ENCODE measurements around the gene DPP8. TPM values are rescaled to one million over a fixed set of nuclear protein-coding genes. Genes with fewer than 3 reads are reported as not detected.
"Not testable (repeated sequence)": the region's sequence is repeated elsewhere in the genome, so short reads cannot be mapped to it uniquely, and the experiment has no call there.

The DPP8 gene
- total RNA-seq (10 to 100 TPM; 37.9 to 42.9 TPM), total RNA-seq (69.1 to 78.6 reads per million in 2 donors)

GRCh38 chr15:65516997-65517865, at the start of gene DPP8:
DPP8 (minus strand) TSS chr15:65517689; CDS start chr15:65512553, 5,136 bp downstream.
- peaks cover 3% of the 10 kb centered on the region for H3K36me3 Mint-ChIP-seq (ENCODE audit: low read depth)
- no peaks in the 10 kb centered on the region for H3K27me3 Mint-ChIP-seq
- no peaks in the 10 kb centered on the region for H3K9me3 ChIP-seq (ENCODE audit: control insufficient read depth, low read length, poor library complexity, severe bottlenecking)
- DNase-seq (peak; percentile 87 to 92 (median 87)), ATAC-seq (peak; percentile 96)
- peaks cover 18% of the 10 kb centered on the region for H3K4me1 Mint-ChIP-seq
- peak within 1 kb of the TSS; percentile 94 for H3K27ac Mint-ChIP-seq
- H3K4me3 Mint-ChIP-seq, result peak within 1 kb of the TSS; percentile 98

GRCh38 chr15:65561934-65562333, 44.4 kb upstream of the DPP8 start:
- Mint-ChIP-seq H3K27ac (no peak overlapping the region), H3K4me1 (no peaks in the 10 kb centered on the region), H3K4me3 (no peak overlapping the region), H3K27me3 (no peaks in the 10 kb centered on the region), H3K36me3 (ENCODE audit: low read depth) (peaks cover 11% of the 10 kb centered on the region)
- no peak for DNase-seq
- no peak for ATAC-seq
- no peaks in the 10 kb centered on the region for H3K9me3 ChIP-seq (ENCODE audit: control insufficient read depth, low read length, poor library complexity, severe bottlenecking)

GRCh38 chr15:65559941-65560340, 42.5 kb upstream of the DPP8 start:
- Mint-ChIP-seq H3K27me3 (no peaks in the 10 kb centered on the region), H3K4me1 (no peaks in the 10 kb centered on the region), H3K4me3 (no peak overlapping the region), H3K36me3 (ENCODE audit: low read depth) (peaks cover 8% of the 10 kb centered on the region), H3K27ac (no peak overlapping the region)
- no peak for ATAC-seq
- H3K9me3 ChIP-seq (ENCODE audit: control insufficient read depth, low read length, poor library complexity, severe bottlenecking), result no peaks in the 10 kb centered on the region
- no peak for DNase-seq

- H3K4me3 Mint-ChIP-seq, result no peak overlapping the region
- ATAC-seq (no peak), DNase-seq (no peak)
- no peaks in the 10 kb centered on the region for H3K27me3 Mint-ChIP-seq
- H3K27ac Mint-ChIP-seq, result no peak overlapping the region
- H3K4me1 Mint-ChIP-seq, result no peaks in the 10 kb centered on the region
- peaks cover 4% of the 10 kb centered on the region for H3K36me3 Mint-ChIP-seq (ENCODE audit: low read depth)
- no peaks in the 10 kb centered on the region for H3K9me3 ChIP-seq (ENCODE audit: control insufficient read depth, low read length, poor library complexity, severe bottlenecking)
Measured at GRCh38 chr15:65558997-65559760, 41.7 kb upstream of the DPP8 start.

GRCh38 chr15:65558336-65558735, 40.8 kb upstream of the DPP8 start:
- Mint-ChIP-seq H3K4me1 (no peaks in the 10 kb centered on the region), H3K27ac (no peak overlapping the region), H3K4me3 (no peak overlapping the region), H3K36me3 (ENCODE audit: low read depth) (peaks cover 4% of the 10 kb centered on the region), H3K27me3 (no peaks in the 10 kb centered on the region)
- H3K9me3 ChIP-seq (ENCODE audit: control insufficient read depth, low read length, poor library complexity, severe bottlenecking), result no peaks in the 10 kb centered on the region
- DNase-seq (no peak), ATAC-seq (no peak)

GRCh38 chr15:65556622-65557021, 39.1 kb upstream of the DPP8 start:
- Mint-ChIP-seq H3K36me3 (ENCODE audit: low read depth) (peaks cover 4% of the 10 kb centered on the region), H3K27me3 (no peaks in the 10 kb centered on the region), H3K4me3 (no peak overlapping the region)

GRCh38 chr15:65553691-65554090, 36.2 kb upstream of the DPP8 start:
- Mint-ChIP-seq H3K4me3 (no peak overlapping the region), H3K27ac (no peak overlapping the region), H3K4me1 (peaks cover 13% of the 10 kb centered on the region), H3K36me3 (ENCODE audit: low read depth) (peaks cover 2% of the 10 kb centered on the region), H3K27me3 (no peaks in the 10 kb centered on the region)
- no peak for DNase-seq
- no peak for ATAC-seq
- no peaks in the 10 kb centered on the region for H3K9me3 ChIP-seq (ENCODE audit: control insufficient read depth, low read length, poor library complexity, severe bottlenecking)

More at GRCh38 chr15:65556622-65557021, 39.1 kb upstream of the DPP8 start:
- ATAC-seq (no peak), DNase-seq (no peak)
- no peaks in the 10 kb centered on the region for H3K4me1 Mint-ChIP-seq
- no peaks in the 10 kb centered on the region for H3K9me3 ChIP-seq (ENCODE audit: control insufficient read depth, low read length, poor library complexity, severe bottlenecking)
- H3K27ac Mint-ChIP-seq, result no peak overlapping the region

GRCh38 chr15:65552851-65553250, 35.4 kb upstream of the DPP8 start:
- H3K27me3 Mint-ChIP-seq; H3K27ac Mint-ChIP-seq; H3K36me3 Mint-ChIP-seq (ENCODE audit: low read depth); H3K4me3 Mint-ChIP-seq; H3K9me3 ChIP-seq (ENCODE audit: control insufficient read depth, low read length, poor library complexity, severe bottlenecking); DNase-seq; ATAC-seq: not testable (repeated sequence)
- H3K4me1 Mint-ChIP-seq, result peaks cover 13% of the 10 kb centered on the region

- no peaks in the 10 kb centered on the region for H3K9me3 ChIP-seq (ENCODE audit: control insufficient read depth, low read length, poor library complexity, severe bottlenecking)
- Mint-ChIP-seq H3K4me3 (no peak overlapping the region), H3K36me3 (ENCODE audit: low read depth) (no peaks in the 10 kb centered on the region), H3K27me3 (no peaks in the 10 kb centered on the region), H3K4me1 (peaks cover 16% of the 10 kb centered on the region), H3K27ac (peak overlapping the region; percentile 79)
- ATAC-seq (no peak), DNase-seq (no peak)
Measured at GRCh38 chr15:65551183-65551582, 33.7 kb upstream of the DPP8 start.

GRCh38 chr15:65550681-65551098, 33.2 kb upstream of the DPP8 start:
- H3K4me3 Mint-ChIP-seq, result no peak overlapping the region

GRCh38 chr15:65549288-65549687, 31.8 kb upstream of the DPP8 start:
- ATAC-seq; H3K4me3 Mint-ChIP-seq; H3K9me3 ChIP-seq (ENCODE audit: control insufficient read depth, low read length, poor library complexity, severe bottlenecking); H3K27ac Mint-ChIP-seq; H3K36me3 Mint-ChIP-seq (ENCODE audit: low read depth); H3K27me3 Mint-ChIP-seq; DNase-seq: not testable (repeated sequence)
- H3K4me1 Mint-ChIP-seq, result peaks cover 16% of the 10 kb centered on the region

More at GRCh38 chr15:65550681-65551098, 33.2 kb upstream of the DPP8 start:
- ATAC-seq, result no peak
- Mint-ChIP-seq H3K36me3 (ENCODE audit: low read depth) (no peaks in the 10 kb centered on the region), H3K27me3 (no peaks in the 10 kb centered on the region), H3K27ac (peak overlapping the region; percentile 79), H3K4me1 (peaks cover 16% of the 10 kb centered on the region)
- H3K9me3 ChIP-seq (ENCODE audit: control insufficient read depth, low read length, poor library complexity, severe bottlenecking), result no peaks in the 10 kb centered on the region
- DNase-seq, result no peak

- no peaks in the 10 kb centered on the region for H3K9me3 ChIP-seq (ENCODE audit: control insufficient read depth, low read length, poor library complexity, severe bottlenecking)
- H3K4me3 Mint-ChIP-seq, result no peak overlapping the region
- no peak for ATAC-seq
- DNase-seq, result no peak
- no peaks in the 10 kb centered on the region for H3K36me3 Mint-ChIP-seq (ENCODE audit: low read depth)
- H3K27ac Mint-ChIP-seq, result no peak overlapping the region
- peaks cover 18% of the 10 kb centered on the region for H3K4me1 Mint-ChIP-seq
- no peaks in the 10 kb centered on the region for H3K27me3 Mint-ChIP-seq
Measured at GRCh38 chr15:65547841-65548240, 30.4 kb upstream of the DPP8 start.

GRCh38 chr15:65541231-65541820, 23.8 kb upstream of the DPP8 start:
- DNase-seq (no peak), ATAC-seq (no peak)
- no peaks in the 10 kb centered on the region for H3K27me3 Mint-ChIP-seq
- H3K27ac Mint-ChIP-seq, result no peak overlapping the region
- no peaks in the 10 kb centered on the region for H3K9me3 ChIP-seq (ENCODE audit: control insufficient read depth, low read length, poor library complexity, severe bottlenecking)
- peaks cover 3% of the 10 kb centered on the region for H3K36me3 Mint-ChIP-seq (ENCODE audit: low read depth)
- H3K4me1 Mint-ChIP-seq, result peaks cover 23% of the 10 kb centered on the region
- H3K4me3 Mint-ChIP-seq, result no peak overlapping the region
